Left ventricle myocardium inferior (tissue), 1 donor: Measurements from ENCODE around the gene DNTTIP2. TPM values are rescaled to one million over a fixed set of nuclear protein-coding genes. Genes with fewer than 3 reads are reported as not detected.

Experiments used
- DNase-seq: peaks from one replicate; pipeline ENCODE4 v3.0.0-alpha.2; 2020
- H3K27ac ChIP-seq: fragments of 200-600 bp; replicated peaks from 2 replicates; pipeline ENCODE4 v1.8.0; 2021
- H3K27me3 ChIP-seq: fragments of 200-600 bp; 2 replicates; pipeline ENCODE4 v1.8.0; 2021; ENCODE audit warnings: low read depth
- H3K36me3 ChIP-seq: fragments of 200-600 bp; 2 replicates; pipeline ENCODE4 v1.8.0; 2021
- H3K4me1 ChIP-seq: fragments of 200-600 bp; 2 replicates; pipeline ENCODE4 v1.8.0; 2021
- H3K4me3 ChIP-seq: fragments of 200-600 bp; 2 replicates; pipeline ENCODE4 v1.8.0; 2021; ENCODE audit warnings: mild to moderate bottlenecking, moderate library complexity
- H3K9me3 ChIP-seq: fragments of 200-600 bp; replicated peaks from 2 replicates; pipeline ENCODE4 v1.8.0; 2021
- CTCF ChIP-seq: fragments of 200-600 bp; IDR thresholded peaks from 2 replicates; pipeline ENCODE4 v1.8.0; 2021; ENCODE audit warnings: antibody characterized with exemption, mild to moderate bottlenecking, borderline replicate concordance
- intact Hi-C: fragments of 100-400 bp; cut with micrococcal nuclease; formaldehyde crosslinking; loops from one replicate; pipeline ENCODE4 v1.11.0; 2022
- total RNA-seq: library from RNA; stranded (reverse); fragmentation: NEBNext Ultra II Directional; extraction: Animal tissue kit (Norgen Biotek cat#: 25700); gene quantifications from one replicate; pipeline ENCODE4 v1.2.1, GENCODE V29; 2021
- donor health status: DM: no; HTN: yes; CAD: no; lungs with severe emphysema.

The DNTTIP2 gene
- total RNA-seq, 1 donor from 2014 or later, result 40.0 TPM

GRCh38 chr1:93882269-93882668, 3.3 kb upstream of the DNTTIP2 start:
- peaks cover 6% of the 10 kb centered on the region for H3K36me3 ChIP-seq
- no peak overlapping the region for H3K4me3 ChIP-seq
- intact Hi-C loops, result no loop called here
- no peaks in the 10 kb centered on the region for H3K9me3 ChIP-seq
- H3K27ac ChIP-seq, result no peak overlapping the region
- DNase-seq, result no peak
- peaks cover 25% of the 10 kb centered on the region for H3K4me1 ChIP-seq
- no peaks in the 10 kb centered on the region for H3K27me3 ChIP-seq
- no peak for TF ChIP-seq CTCF

- no peaks in the 10 kb centered on the region for H3K27me3 ChIP-seq
- DNase-seq, result no peak
- no peak overlapping the region for H3K4me3 ChIP-seq
- peaks cover 40% of the 10 kb centered on the region for H3K4me1 ChIP-seq
- intact Hi-C loops, result no loop called here
- H3K27ac ChIP-seq, result no peak overlapping the region
- H3K36me3 ChIP-seq, result peaks cover 21% of the 10 kb centered on the region
- no peaks in the 10 kb centered on the region for H3K9me3 ChIP-seq
- TF ChIP-seq CTCF, result no peak
Observed at GRCh38 chr1:93880731-93881130, 1.7 kb upstream of the DNTTIP2 start.

GRCh38 chr1:93878501-93878888, 511 bp downstream of the DNTTIP2 start:
- Histone ChIP-seq H3K27me3 (no peaks in the 10 kb centered on the region), H3K9me3 (no peaks in the 10 kb centered on the region), H3K27ac (peak overlapping the region; percentile 86), H3K36me3 (peaks cover 43% of the 10 kb centered on the region), H3K4me3 (peak overlapping the region; percentile 85), H3K4me1 (peaks cover 41% of the 10 kb centered on the region)
- intact Hi-C loops, result no loop called here
- no peak for TF ChIP-seq CTCF
- DNase-seq, result peak; percentile 20

GRCh38 chr1:93877529-93877928, 1.5 kb downstream of the DNTTIP2 start:
- intact Hi-C loops, result no loop called here
- Histone ChIP-seq H3K4me1 (peaks cover 41% of the 10 kb centered on the region), H3K9me3 (no peaks in the 10 kb centered on the region), H3K27me3 (no peaks in the 10 kb centered on the region), H3K36me3 (peaks cover 53% of the 10 kb centered on the region), H3K27ac (no peak overlapping the region), H3K4me3 (peak overlapping the region; percentile 85)
- no peak for DNase-seq
- TF ChIP-seq CTCF, result no peak

- Histone ChIP-seq H3K9me3 (no peaks in the 10 kb centered on the region), H3K4me1 (peaks cover 41% of the 10 kb centered on the region), H3K27me3 (no peaks in the 10 kb centered on the region), H3K36me3 (peaks cover 65% of the 10 kb centered on the region), H3K27ac (no peak overlapping the region), H3K4me3 (no peak overlapping the region)
- intact Hi-C loops, result no loop called here
- no peak for TF ChIP-seq CTCF
- DNase-seq, result no peak
Observed at GRCh38 chr1:93876244-93876643, 2.8 kb downstream of the DNTTIP2 start.
